ENCODE data around the gene MANSC1.
A peak's percentile ranks its signal among the peaks of the same experiment; 100 is the strongest.

DNA sequence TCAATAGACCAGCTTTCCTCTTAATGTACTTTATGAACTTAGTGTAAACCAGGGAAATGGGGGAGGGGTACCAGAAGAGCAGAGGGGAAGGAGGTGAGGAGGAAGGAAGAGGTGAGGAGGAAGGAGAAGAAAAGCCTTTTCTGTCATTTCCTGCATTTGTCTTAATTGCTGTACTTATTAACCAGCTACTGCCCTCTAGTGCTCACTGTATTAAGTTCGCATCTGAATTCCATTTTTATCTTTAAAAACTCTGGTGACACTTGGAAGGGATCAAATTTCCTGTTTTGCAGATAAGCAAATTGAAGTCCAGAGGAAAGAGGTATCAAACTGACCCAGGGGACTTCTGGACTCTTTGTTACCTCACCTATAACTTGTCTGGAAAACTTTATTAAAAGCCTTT is 22.2 kb downstream of the MANSC1 start:
- no peak for TF ChIP-seq PRDM15 (CRISPR knock-in tag; IDR thresholded peaks at IDR 0.05)
- peak in 1 of 2 experiments; percentile 86; a peak in 2 of 4 replicates for TF ChIP-seq SRF (IDR thresholded peaks at IDR 0.05; ENCODE audit: low read depth in 2 of 2, low read length in 2 of 2)
- TF ChIP-seq RCOR1 (conservative IDR thresholded peaks at IDR 0.05; ENCODE audit: low read depth, low read length): no peak

Data from GM12878 (cell line).